Trophoblast cell (in vitro differentiated cells and primary cell): ENCODE data around the gene ACSL4.

Source experiments
- DNase-seq, 2 donors: peaks; one replicate each; pipeline ENCODE4 v3.0.0-alpha.2; 2016
- H2AFZ ChIP-seq: 2 replicates; pipeline ENCODE4 v1.6.1; 2013; ENCODE audit warnings: low read length, moderate library complexity, mild to moderate bottlenecking; ENCODE audit not compliant: insufficient read depth, poor library complexity
- H2AK5ac ChIP-seq: 2 replicates; pipeline ENCODE4 v1.6.1; 2013; ENCODE audit warnings: mild to moderate bottlenecking, low read length
- H2BK120ac ChIP-seq: 2 replicates; pipeline ENCODE4 v1.6.1; 2013; ENCODE audit warnings: low read length, mild to moderate bottlenecking, moderate library complexity; ENCODE audit not compliant: insufficient read depth, poor library complexity
- H2BK12ac ChIP-seq: 2 replicates; pipeline ENCODE4 v1.6.1; 2013; ENCODE audit warnings: mild to moderate bottlenecking, low read length, moderate library complexity
- H2BK5ac ChIP-seq: 2 replicates; pipeline ENCODE4 v1.6.1; 2013; ENCODE audit warnings: low read length, low read depth, moderate library complexity, mild to moderate bottlenecking; ENCODE audit not compliant: poor library complexity
- H3K14ac ChIP-seq: 2 replicates; pipeline ENCODE4 v1.6.1; 2013; ENCODE audit warnings: mild to moderate bottlenecking, low read length
- H3K18ac ChIP-seq: 2 replicates; pipeline ENCODE4 v1.6.1; 2013; ENCODE audit warnings: mild to moderate bottlenecking, low read length
- H3K23ac ChIP-seq: 2 replicates; pipeline ENCODE4 v1.6.1; 2013; ENCODE audit warnings: low read length
- H3K27ac ChIP-seq: 2 replicates; pipeline ENCODE4 v1.5.1; 2013; ENCODE audit warnings: low read depth, mild to moderate bottlenecking, inconsistent platforms, low read length, moderate library complexity
- H3K27me3 ChIP-seq: 2 replicates; pipeline ENCODE4 v1.6.1; 2013; ENCODE audit warnings: inconsistent platforms, mild to moderate bottlenecking, low read length, moderate library complexity; ENCODE audit not compliant: insufficient read depth
- H3K36me3 ChIP-seq, 2 experiments: 1 replicate in 1 of 2; 2 replicates in 1 of 2; pipeline ENCODE4 v1.6.1; 2013; ENCODE audit warnings: low read length in 2 of 2, mild to moderate bottlenecking in 2 of 2, moderate library complexity in 1 of 2; ENCODE audit not compliant: insufficient read depth in 2 of 2, control insufficient read depth in 1 of 2
- H3K4ac ChIP-seq: 2 replicates; pipeline ENCODE4 v1.6.1; 2013; ENCODE audit warnings: low read depth, mild to moderate bottlenecking, low read length, moderate library complexity
- H3K4me1 ChIP-seq, 2 experiments: 1 replicate in 1 of 2; 2 replicates in 1 of 2; pipeline ENCODE4 v1.6.1; 2013; ENCODE audit warnings: low read length in 2 of 2, mild to moderate bottlenecking in 2 of 2, moderate library complexity in 1 of 2; ENCODE audit not compliant: insufficient read depth in 2 of 2, control insufficient read depth in 1 of 2
- H3K4me2 ChIP-seq: 2 replicates; pipeline ENCODE4 v1.6.1; 2013; ENCODE audit warnings: inconsistent platforms, mild to moderate bottlenecking, low read length, moderate library complexity
- H3K4me3 ChIP-seq: 2 replicates; pipeline ENCODE4 v1.5.1; 2013; ENCODE audit warnings: mild to moderate bottlenecking, low read depth, low read length, inconsistent platforms
- H3K79me1 ChIP-seq: one replicate; pipeline ENCODE4 v1.6.1; 2013; ENCODE audit warnings: low read length
- H3K79me2 ChIP-seq: 2 replicates; pipeline ENCODE4 v1.6.1; 2013; ENCODE audit warnings: low read length, mild to moderate bottlenecking; ENCODE audit not compliant: control insufficient read depth, insufficient read depth, poor library complexity
- H3K9ac ChIP-seq: 2 replicates; pipeline ENCODE4 v1.6.1; 2013; ENCODE audit warnings: mild to moderate bottlenecking, low read length
- H3K9me3 ChIP-seq: 2 replicates; pipeline ENCODE4 v1.6.1; 2013; ENCODE audit warnings: low read depth, mild to moderate bottlenecking, control low read depth, inconsistent platforms, low read length; ENCODE audit not compliant: insufficient read depth
- H4K12ac ChIP-seq: 2 replicates; pipeline ENCODE4 v1.6.1; 2013; ENCODE audit warnings: low read depth, mild to moderate bottlenecking, low read length, moderate library complexity
- H4K8ac ChIP-seq: 2 replicates; pipeline ENCODE4 v1.6.1; 2013; ENCODE audit warnings: low read depth, mild to moderate bottlenecking, low read length, moderate library complexity
- H4K91ac ChIP-seq: one replicate; pipeline ENCODE4 v1.6.1; 2013; ENCODE audit warnings: low read depth, mild to moderate bottlenecking, low read length, moderate library complexity
- WGBS: extraction: QIAGEN DNeasy Blood & Tissue Kit; methylation state at CpG from one replicate; pipeline ENCODE4 v1.1.7; 2013; ENCODE audit warnings: missing lambda C conversion rate; ENCODE audit not compliant: insufficient read length, insufficient coverage; ENCODE audit errors: extremely low coverage; 5-methylcytosine and 5-hydroxymethylcytosine counted together

The ACSL4 gene

DNA sequence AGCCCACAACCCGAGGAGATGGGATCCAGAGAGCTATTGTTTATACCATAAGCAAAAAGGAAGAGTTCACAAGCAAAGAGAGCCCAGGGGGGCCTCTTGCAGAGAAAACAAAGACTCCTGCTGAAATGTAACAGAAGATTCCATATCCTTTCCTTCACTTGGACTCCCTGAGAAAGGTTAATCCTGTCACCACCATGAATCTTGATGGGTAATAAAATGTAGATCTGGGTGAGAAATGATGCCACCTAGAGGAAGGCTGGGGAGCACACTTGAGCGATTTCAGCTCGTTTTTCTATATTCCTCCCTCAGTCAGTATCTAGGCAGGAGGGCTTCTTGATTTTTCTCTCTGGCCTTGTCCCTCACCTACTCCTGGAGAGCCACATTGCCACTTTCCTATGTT lies 97.9 kb downstream of the ACSL4 start:
- no peak overlapping the region for H3K4me3 ChIP-seq
- no peaks in the 10 kb centered on the region for H3K9me3 ChIP-seq
- H3K79me1 ChIP-seq: no peaks in the 10 kb centered on the region
- no peaks in the 10 kb centered on the region for H3K27me3 ChIP-seq
- H2BK5ac ChIP-seq: no peak overlapping the region
- H3K36me3 ChIP-seq: no peaks in the 10 kb centered on the region
- no peak overlapping the region for H2AFZ ChIP-seq
- no peak overlapping the region for H3K4ac ChIP-seq
- peak in 1 of 2 donors; percentile 32 for DNase-seq
- H4K91ac ChIP-seq: no peak overlapping the region
- H3K18ac ChIP-seq: no peak overlapping the region
- H3K79me2 ChIP-seq: no peaks in the 10 kb centered on the region
- no peak overlapping the region for H2BK12ac ChIP-seq
- no peak overlapping the region for H3K4me2 ChIP-seq
- H3K4me1 ChIP-seq: no peaks in the 10 kb centered on the region
- no peak overlapping the region for H3K27ac ChIP-seq
- H2AK5ac ChIP-seq: no peak overlapping the region
- WGBS: no CpG with 5 or more reads among the region's 3 CpGs
- no peak overlapping the region for H4K12ac ChIP-seq
- no peak overlapping the region for H4K8ac ChIP-seq
- H3K23ac ChIP-seq: no peak overlapping the region
- H3K14ac ChIP-seq: no peak overlapping the region
- H2BK120ac ChIP-seq: no peak overlapping the region
- H3K9ac ChIP-seq: no peak overlapping the region

DNA sequence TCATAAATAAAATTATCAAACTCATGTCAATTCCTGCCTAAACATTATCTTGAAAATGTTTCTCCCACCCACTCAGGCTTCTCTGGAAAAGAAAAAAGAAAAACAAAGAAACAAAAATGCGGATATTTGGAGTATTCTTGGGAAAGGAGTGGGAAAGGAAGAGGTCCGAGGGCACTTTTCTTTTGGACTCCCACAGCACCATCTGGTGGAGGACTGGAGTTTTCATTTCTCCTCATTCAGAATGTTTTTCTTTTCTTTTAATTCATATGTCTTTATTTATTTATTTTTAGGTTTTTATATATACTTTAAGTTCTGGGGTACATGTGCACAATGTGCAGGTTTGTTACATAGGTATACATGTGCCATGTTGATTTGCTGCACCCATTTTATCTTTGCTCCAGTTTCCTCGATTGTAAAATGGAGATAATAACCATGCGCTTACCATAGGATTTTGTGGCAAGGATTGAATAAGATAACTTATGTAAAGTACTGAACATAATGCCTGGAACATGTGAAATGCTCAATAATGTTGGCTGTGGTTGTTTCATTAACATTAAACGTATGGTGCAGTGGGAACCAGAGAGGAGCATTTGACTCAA lies 100.1 kb downstream of the ACSL4 start:
- Histone ChIP-seq H3K27ac (no peak overlapping the region), H4K91ac (no peak overlapping the region), H2AK5ac (no peak overlapping the region), H3K27me3 (no peaks in the 10 kb centered on the region), H3K14ac (no peak overlapping the region), H2BK120ac (no peak overlapping the region), H3K79me2 (no peaks in the 10 kb centered on the region), H3K4ac (no peak overlapping the region), H3K4me2 (no peak overlapping the region), H3K9ac (no peak overlapping the region), H3K9me3 (no peaks in the 10 kb centered on the region), H2AFZ (no peak overlapping the region), H2BK12ac (no peak overlapping the region), H3K36me3 (no peaks in the 10 kb centered on the region), H3K23ac (no peak overlapping the region), H4K12ac (no peak overlapping the region), H3K79me1 (no peaks in the 10 kb centered on the region), H3K4me3 (no peak overlapping the region), H4K8ac (no peak overlapping the region), H2BK5ac (no peak overlapping the region), H3K4me1 (no peaks in the 10 kb centered on the region), H3K18ac (no peak overlapping the region)
- peak in 1 of 2 donors; percentile 35 for DNase-seq
- no CpG with 5 or more reads among the region's 5 CpGs for WGBS

DNA sequence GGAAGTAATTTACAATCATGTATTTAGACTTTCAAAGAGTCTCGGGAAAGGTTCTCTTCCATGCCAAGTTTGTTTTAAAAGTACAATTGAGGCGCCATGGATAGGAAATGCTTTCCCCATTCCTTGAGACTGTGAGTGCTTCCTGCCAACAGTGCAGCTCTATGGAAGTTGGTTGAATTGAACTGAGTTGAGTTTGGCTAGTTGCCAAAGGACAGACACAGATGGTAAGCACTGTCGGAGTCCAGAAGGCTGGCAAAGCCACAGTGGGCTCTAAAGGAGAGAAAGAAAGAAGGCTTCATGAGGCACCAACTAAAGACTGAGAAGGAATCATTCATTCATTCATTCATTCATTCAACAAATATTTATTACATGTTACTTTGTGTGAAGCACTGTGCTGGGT lies 103.7 kb downstream of the ACSL4 start:
- no peak overlapping the region for H4K12ac ChIP-seq
- H3K79me1 ChIP-seq: peaks cover 2% of the 10 kb centered on the region
- no peak overlapping the region for H3K4ac ChIP-seq
- no peaks in the 10 kb centered on the region for H3K27me3 ChIP-seq
- H3K4me2 ChIP-seq: no peak overlapping the region
- no peak overlapping the region for H3K27ac ChIP-seq
- no peak overlapping the region for H3K14ac ChIP-seq
- DNase-seq: no peak
- no CpG with 5 or more reads among the region's 3 CpGs for WGBS
- H2AK5ac ChIP-seq: no peak overlapping the region
- H3K9ac ChIP-seq: no peak overlapping the region
- H3K4me1 ChIP-seq: peaks cover 0 to 5% of the 10 kb centered on the region in 2 experiments
- H4K91ac ChIP-seq: no peak overlapping the region
- no peak overlapping the region for H4K8ac ChIP-seq
- no peak overlapping the region for H2BK5ac ChIP-seq
- H3K23ac ChIP-seq: no peak overlapping the region
- no peak overlapping the region for H3K18ac ChIP-seq
- no peak overlapping the region for H2BK120ac ChIP-seq
- H3K79me2 ChIP-seq: no peaks in the 10 kb centered on the region
- H2AFZ ChIP-seq: no peak overlapping the region
- H3K36me3 ChIP-seq: no peaks in the 10 kb centered on the region
- no peak overlapping the region for H2BK12ac ChIP-seq
- H3K9me3 ChIP-seq: no peaks in the 10 kb centered on the region
- H3K4me3 ChIP-seq: no peak overlapping the region

DNA sequence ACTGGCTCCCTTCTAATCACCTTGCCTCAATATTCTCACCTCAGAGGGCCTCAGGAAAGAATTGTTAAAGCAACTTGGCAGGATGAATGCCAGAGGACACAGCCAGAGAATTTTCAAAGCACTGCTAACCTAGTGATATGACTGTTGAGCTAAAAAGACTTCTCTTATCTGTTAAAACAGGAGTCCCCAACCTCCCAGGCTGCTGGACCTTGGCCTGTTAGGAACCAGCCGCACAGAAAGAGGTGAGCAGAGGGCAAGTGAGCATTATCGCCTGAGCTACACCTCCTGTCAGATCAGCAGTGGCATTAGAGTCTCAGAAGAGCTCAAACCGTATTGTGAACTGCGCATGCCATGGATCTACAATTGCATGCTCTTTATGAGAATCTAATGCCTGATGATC lies 106.4 kb downstream of the ACSL4 start:
- WGBS: no CpG with 5 or more reads among the region's 4 CpGs
- H3K36me3 ChIP-seq: no peaks in the 10 kb centered on the region
- H3K79me2 ChIP-seq: no peaks in the 10 kb centered on the region

More for the DNA sequence above, 106.4 kb downstream of the ACSL4 start:
- Histone ChIP-seq H3K4me1 (peaks cover 0 to 7% of the 10 kb centered on the region in 2 experiments), H3K4me2 (no peak overlapping the region), H3K27ac (no peak overlapping the region), H2AK5ac (no peak overlapping the region), H2AFZ (no peak overlapping the region), H3K79me1 (peaks cover 2% of the 10 kb centered on the region), H4K8ac (no peak overlapping the region), H2BK5ac (no peak overlapping the region), H3K4me3 (no peak overlapping the region), H2BK12ac (no peak overlapping the region), H4K12ac (no peak overlapping the region), H3K9me3 (no peaks in the 10 kb centered on the region), H3K27me3 (no peaks in the 10 kb centered on the region), H3K4ac (no peak overlapping the region), H4K91ac (no peak overlapping the region), H3K14ac (no peak overlapping the region), H3K18ac (no peak overlapping the region), H2BK120ac (no peak overlapping the region), H3K23ac (no peak overlapping the region), H3K9ac (no peak overlapping the region)
- DNase-seq: no peak
